Esophagus squamous epithelium (tissue), 4 donors: ENCODE data around the gene MMP24.
"Not testable (repeated sequence)": the region's sequence is repeated elsewhere in the genome, so short reads cannot be mapped to it uniquely, and the experiment has no call there.

Experiments
- CTCF ChIP-seq, 6 experiments: fragments of 450-650 bp in 4 of 6; fragments of 200-600 bp in 2 of 6; sonication (generic) in 2 of 6; IDR thresholded peaks; one replicate each; pipeline ENCODE4 v1.5.1; 2016 to 2019; ENCODE audit warnings: antibody characterized with exemption in 6 of 6, mild to moderate bottlenecking in 4 of 6, moderate library complexity in 4 of 6
- POLR2A ChIP-seq, 4 donors: fragments of 450-650 bp; IDR thresholded peaks; one replicate each; pipeline ENCODE4 v1.6.1; 2017; ENCODE audit warnings: antibody characterized with exemption in 4 of 4, mild to moderate bottlenecking in 4 of 4, moderate library complexity in 3 of 4

- not testable (repeated sequence) for TF ChIP-seq POLR2A, CTCF (IDR thresholded peaks at IDR 0.05)
These were observed 33.3 kb upstream of the MMP24 start for GRCh38 chr20:35193031-35193791.
